GM21390 (cell line): ENCODE data around the gene ZNF284.

Experiments
- ATAC-seq: cut with Tn5 transposase; IDR thresholded peaks from one replicate; pipeline ENCODE4 v1.9.1; 2021; ENCODE audit not compliant: unreplicated experiment

The ZNF284 gene

GRCh38 chr19:44071824-44072542 lies at the start of gene ZNF284:
Gene ZNF284, plus strand, starts transcription at chr19:44072159. Its CDS starts 4,231 bp downstream, at chr19:44076390.
- ATAC-seq: peak; percentile 98

DNA sequence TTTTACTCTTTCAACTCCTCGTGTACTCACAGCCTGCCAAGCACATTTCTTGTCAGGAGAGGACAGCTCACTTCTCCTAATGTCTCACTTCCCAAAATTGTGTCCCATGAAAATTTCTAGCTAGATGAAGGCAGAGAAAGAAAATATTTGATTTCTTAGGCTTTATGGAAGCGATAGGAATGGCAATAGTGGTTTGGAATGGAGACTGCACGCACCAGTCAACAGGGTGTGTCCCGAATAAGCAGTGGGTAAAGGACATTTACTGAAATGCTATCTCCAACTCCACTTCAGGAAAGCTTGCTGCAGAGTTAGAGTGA lies 47.1 kb upstream of the ZNF284 start:
- ATAC-seq: no peak

DNA sequence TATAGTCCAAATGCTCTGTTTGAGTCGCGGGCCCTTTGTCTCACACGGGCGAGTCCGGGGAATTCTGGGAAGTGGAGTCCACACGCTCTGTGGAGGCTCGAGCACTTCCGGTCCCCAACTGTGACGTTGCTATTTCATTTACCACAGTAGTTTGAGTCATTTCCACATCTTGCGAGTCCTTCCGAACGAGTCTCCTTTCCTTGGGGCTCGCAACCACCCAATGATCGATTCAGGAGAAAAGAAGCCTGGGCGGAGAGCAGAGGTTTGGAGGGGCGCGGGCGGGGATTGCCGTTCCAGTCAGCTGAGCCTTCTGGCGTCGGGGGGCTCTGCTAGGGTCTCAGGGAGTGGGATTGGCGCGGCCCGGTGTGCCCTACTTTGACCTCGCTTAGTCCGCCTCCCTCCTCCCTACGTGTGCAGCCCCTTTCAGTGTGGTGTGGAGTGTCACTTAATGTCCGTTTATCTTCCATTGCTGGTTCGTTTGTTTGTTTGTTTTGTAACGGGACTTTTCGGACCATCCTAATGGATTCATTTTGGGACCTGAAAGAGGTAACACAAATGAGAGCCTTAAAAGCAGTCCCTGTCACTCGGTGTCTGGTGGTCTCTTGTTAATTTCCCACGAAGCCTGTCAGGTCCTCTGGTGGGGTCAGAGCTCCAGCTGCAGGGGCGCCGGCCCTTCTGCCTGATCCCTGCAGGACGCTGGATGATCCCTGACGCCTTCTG lies 46.6 kb upstream of the ZNF284 start, which contains the start of gene ZNF222:
Gene ZNF222 (plus strand): TSS at position 163 of the 720 bp plus-strand sequence. CDS start 58 bp downstream, at position 221.
- ATAC-seq: peak; percentile 89

- no peak for ATAC-seq
Measured at GRCh38 chr19:44026622-44027021, 45.3 kb upstream of the ZNF284 start.

DNA sequence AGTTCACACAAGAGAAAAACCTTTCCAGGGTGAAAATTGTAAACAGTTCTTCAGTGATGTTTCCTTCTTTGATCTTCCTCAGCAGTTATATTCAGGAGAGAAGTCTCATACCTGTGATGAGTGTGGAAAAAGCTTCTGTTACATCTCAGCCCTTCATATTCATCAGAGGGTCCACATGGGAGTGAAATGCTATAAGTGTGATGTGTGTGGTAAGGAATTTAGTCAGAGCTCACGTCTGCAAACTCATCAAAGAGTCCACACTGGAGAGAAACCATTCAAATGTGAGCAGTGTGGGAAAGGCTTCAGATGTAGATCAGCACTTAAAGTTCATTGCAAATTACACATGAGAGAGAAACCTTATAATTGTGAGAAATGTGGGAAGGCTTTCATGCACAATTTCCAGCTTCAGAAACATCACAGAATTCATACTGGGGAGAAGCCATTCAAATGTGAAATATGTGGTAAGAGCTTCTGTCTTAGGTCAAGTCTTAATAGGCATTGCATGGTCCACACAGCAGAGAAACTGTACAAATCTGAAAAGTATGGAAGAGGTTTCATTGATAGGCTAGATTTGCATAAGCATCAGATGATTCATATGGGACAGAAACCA lies 39.9 kb upstream of the ZNF284 start:
- ATAC-seq: no peak

- no peak for ATAC-seq
Measured at GRCh38 chr19:44042147-44042546, 29.8 kb upstream of the ZNF284 start.

DNA sequence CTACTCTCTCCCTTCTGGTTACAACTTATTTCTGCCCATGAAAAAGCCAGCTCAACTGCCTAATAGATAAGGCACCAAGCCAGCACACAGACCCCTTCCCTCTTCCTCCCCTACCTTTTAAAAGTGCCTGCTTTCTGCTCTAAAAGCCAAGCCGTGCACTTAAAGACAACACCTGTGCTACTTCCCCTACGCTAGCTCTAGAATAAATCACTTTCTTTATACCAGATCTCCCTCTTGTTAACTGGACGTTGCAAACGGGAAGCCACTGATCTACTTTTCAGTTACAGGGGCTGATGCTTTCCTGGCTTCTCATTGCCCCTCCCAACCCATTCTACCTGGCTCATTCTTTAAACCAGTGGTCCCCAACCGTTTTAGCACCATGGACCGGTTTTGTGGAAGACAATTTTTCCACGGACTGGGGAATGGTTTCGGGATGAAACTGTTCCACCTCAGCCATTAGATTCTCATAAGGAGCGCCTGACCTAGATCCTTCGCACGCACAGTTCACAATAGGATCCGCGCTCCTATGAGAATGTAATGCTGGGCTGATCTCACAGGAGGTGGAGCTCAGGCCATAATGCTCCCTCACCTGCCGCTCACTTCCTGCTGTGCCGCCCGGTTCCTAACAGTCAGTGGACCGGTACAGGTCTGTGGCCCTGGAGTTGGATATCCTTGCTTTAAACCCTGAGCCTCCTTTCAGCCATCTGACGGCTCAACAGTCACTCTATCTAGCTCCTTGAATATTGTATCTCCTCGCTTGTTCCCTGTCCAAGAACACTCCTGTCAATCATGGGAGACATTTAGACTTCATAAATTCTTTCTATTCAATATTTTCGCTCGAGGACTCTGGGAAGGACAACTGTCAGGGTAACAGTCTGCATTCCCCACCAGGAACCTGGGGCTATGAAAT lies 21.0 kb upstream of the ZNF284 start:
- no peak for ATAC-seq

DNA sequence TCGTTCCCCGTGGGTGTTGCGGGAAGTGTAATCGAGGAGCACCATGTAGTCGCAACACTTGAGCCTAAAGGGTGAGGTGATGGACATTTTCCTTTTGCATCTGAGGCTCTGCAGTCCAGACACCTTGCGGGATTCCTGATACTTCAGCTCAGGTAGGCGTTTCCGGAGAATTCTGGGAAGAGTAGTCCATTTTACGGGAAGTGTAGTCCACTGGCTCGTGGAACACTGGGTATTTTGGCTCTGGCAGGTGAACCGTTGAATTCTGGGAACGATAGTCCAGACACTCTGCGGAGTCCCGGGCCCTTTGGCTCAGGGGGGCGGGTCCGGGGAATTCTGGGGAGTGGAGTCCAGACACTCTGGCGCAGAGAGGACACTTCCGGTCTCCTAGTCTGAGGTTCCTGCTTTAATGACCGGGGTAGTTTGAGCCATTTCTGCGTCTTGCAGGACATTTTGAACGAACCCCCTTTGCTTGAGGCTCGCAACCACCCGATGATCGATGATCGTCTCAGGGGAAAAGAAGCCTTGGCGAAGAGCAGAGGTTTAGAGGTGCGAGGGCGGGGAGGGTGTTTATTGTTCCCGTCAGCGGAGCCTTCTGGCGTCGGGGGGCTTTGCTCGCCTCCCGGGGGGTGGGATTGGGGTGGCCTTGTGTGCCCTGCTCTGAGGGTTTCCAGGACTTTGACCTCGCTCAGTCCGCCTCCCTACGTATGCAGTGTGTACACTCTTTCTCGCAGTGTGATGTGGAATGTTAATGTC lies 20.1 kb upstream of the ZNF284 start, which contains the start of gene ZNF223:
Gene ZNF223 (plus strand): TSS at position 387 of the 753 bp plus-strand sequence. CDS start 3,141 bp downstream, outside the sequence.
- ATAC-seq: peak; percentile 67

DNA sequence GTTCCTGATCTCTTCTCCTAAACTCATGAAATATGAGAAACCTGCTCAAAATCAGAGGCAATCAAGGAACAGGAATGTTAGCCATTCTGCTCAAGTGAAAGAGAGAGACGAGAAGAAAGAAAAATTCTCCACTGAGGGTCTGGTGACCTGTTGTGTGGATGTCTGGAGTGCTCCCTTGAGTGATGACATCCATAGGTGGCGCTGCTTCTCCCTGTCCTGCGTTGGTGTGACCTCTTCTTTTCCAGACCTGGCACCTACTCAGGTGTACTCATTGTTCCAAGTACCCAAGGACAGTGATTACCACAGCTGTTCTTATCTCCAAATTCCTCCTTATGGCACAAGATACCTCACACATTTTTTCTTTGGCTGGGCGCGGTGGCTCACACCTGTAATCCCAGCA lies 16.1 kb upstream of the ZNF284 start:
- no peak for ATAC-seq

DNA sequence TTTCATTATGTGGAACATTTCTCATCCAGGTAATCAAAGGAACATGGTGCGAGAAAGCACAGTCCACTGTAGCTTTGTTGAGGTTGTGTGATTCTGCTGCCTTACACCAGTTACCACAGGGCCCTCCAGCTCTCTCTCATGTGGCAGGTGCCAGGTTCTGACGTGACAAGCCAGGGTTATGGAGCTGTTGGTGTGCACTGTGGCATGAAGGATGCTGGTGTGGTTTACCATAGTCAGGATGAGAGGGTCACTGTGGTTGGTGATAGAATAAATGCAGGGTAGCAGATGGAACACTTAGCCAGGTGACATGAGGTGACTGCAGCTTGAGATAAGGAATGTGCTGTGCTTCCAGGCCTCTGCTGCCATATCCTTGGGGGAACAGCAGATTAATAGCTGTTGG lies 12.7 kb upstream of the ZNF284 start:
- no peak for ATAC-seq

DNA sequence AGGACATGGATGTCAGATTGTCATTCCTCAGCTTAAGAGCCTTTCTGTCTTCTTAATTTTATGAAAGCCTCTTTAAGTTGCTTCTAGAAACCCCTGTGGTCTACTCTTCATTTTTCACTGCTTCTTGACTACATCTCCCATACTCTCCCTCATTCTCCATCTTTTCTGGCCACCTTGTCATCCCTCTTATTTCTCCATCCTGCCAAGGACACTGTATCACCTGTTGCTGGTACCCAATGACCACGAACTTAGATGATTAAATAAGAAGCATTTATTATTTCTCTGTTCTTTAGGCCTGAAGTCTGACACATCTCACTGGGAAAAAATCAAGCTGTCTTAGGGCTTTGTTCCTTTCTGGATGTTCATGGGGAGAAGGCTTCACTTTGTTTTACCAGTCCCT lies 10.9 kb upstream of the ZNF284 start:
- no peak for ATAC-seq

DNA sequence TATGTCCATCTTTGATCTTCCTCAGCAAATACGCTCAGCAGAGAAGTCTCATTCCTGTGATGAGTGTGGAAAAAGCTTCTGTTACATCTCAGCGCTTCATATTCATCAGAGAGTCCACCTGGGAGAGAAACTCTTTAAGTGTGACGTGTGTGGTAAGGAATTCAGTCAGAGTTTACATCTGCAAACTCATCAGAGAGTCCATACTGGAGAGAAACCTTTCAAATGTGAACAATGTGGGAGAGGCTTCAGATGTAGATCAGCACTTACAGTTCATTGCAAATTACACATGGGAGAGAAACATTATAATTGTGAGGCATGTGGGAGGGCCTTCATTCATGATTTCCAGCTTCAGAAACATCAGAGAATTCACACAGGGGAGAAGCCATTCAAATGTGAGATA lies 5.7 kb upstream of the ZNF284 start:
- ATAC-seq: no peak

- ATAC-seq: no peak
Measured at GRCh38 chr19:44069415-44069814, 2.5 kb upstream of the ZNF284 start.

GRCh38 chr19:44072543-44073401 lies 813 bp downstream of the ZNF284 start:
- ATAC-seq: no peak

GRCh38 chr19:44076325-44076724 lies 4.4 kb downstream of the ZNF284 start:
- ATAC-seq: no peak

DNA sequence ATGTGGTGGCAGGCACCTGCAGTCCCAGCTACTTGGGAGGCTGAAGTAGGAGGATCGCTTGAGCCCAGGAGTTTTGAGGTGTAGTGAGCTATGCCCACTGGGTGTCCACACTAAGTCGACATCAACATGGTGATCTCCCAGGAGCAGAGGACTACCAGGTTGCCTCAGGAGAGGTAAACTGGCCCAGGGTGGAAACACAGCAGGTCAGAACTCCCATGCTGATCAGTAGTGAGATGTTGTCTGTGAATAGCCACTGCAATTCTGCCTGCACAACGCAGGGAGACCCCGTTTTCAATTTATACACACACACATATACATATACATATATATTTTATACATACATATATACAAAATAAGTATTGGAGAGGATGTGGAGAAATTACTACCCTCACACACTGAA lies 20.1 kb downstream of the ZNF284 start:
- no peak for ATAC-seq

DNA sequence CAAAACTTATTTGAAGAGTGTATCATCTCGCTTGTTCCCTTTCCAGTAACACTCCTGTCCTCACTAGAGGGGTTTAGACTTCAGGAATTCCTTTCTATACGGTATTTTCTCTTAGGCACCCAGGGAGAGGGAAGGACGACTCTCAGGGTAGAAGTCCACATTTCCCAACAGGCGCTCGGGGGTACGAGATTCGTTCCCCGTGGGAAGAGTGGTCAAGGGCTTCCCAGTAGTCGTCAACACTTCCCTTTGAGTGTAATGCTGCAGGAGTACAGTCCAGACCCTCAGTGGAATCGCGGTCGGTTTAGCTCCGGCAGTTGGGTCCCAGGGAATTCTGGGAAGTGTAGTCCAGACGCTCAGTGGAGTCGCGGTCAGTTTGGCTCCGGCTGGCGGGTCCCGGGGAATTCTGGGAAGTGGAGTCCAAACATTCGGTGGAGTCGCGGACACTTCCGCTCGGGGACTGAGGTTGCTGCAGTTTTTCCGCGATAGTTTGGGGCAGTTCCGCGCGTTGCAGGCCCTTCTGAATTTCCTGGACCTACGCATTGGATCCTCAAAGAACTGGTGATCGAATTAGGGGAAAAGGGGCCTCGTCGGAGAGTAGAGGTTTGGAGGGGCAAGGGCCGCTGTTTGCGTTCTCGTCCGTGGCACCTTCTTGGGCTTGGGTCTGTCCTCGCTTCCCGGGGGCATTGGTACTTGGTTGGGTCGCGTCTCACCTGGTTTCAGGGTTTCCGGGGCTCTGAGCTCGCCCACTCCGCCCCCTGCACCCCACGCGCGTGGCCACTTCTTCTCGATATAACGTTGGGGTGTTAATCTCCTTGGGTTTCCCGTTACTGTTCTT lies 22.2 kb downstream of the ZNF284 start, which contains the start of gene ZNF224:
Gene ZNF224 (plus strand): TSS at position 431 of the 835 bp plus-strand sequence. CDS start 3,513 bp downstream, outside the sequence.
- ATAC-seq: peak; percentile 76

GRCh38 chr19:44107751-44108150 lies 35.8 kb downstream of the ZNF284 start:
- ATAC-seq: no peak
